ENCODE measurements around the gene DOCK4. TPM values are rescaled to one million over a fixed set of nuclear protein-coding genes. Genes with fewer than 3 reads are reported as not detected.

Gene DOCK4
- polyA plus RNA-seq, 1 donor (not counting 4 experiments of a cell fraction or from before 2014, with no cell fraction given): 13.9 TPM

DNA sequence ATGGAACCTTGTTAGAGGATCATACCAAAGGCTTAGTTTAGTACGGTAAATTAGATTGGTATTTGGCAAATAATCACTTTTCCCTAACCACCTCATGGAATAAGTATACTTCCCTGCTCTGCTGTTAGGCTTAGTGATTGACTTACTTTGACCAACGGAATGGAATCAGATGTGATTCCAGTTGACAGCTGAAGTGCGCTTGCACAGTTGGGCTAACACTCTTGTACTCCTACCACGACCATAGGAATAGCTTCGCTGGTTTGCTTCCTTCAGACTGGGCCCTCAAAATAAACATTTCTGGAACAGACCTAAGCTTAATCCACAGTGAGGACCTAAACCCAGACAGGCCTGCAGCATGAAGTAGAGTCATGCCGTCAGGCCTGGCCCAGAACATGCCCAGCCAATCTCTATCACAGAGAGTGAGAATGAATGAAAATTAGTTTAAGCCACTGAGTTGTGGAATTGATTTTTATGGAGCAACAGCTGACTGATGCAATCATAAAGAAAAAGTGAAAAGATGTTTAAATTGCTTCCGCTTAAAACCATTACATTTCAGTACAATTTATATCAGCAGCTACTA is 122.3 kb downstream of the DOCK4 start:
- no peak for DNase-seq (ENCODE audit: low read depth, low spot score)
- TF ChIP-seq, protein P1, sequence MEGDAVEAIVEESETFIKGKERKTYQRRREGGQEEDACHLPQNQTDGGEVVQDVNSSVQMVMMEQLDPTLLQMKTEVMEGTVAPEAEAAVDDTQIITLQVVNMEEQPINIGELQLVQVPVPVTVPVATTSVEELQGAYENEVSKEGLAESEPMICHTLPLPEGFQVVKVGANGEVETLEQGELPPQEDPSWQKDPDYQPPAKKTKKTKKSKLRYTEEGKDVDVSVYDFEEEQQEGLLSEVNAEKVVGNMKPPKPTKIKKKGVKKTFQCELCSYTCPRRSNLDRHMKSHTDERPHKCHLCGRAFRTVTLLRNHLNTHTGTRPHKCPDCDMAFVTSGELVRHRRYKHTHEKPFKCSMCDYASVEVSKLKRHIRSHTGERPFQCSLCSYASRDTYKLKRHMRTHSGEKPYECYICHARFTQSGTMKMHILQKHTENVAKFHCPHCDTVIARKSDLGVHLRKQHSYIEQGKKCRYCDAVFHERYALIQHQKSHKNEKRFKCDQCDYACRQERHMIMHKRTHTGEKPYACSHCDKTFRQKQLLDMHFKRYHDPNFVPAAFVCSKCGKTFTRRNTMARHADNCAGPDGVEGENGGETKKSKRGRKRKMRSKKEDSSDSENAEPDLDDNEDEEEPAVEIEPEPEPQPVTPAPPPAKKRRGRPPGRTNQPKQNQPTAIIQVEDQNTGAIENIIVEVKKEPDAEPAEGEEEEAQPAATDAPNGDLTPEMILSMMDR (optimal IDR thresholded peaks at IDR 0.05 in 1 of 3, IDR thresholded peaks at IDR 0.05 in 1 of 3, conservative IDR thresholded peaks at IDR 0.05 in 1 of 3; ENCODE audit: extremely low read depth in 1 of 3, insufficient read depth in 2 of 3, low read length in 3 of 3): no peak
- no peak for TF ChIP-seq EZH2 (IDR thresholded peaks at IDR 0.05; ENCODE audit: low read length)
- Histone ChIP-seq H3K27me3 (ENCODE audit: control insufficient read depth, extremely low read depth, insufficient read depth, low read length) (no peaks in the 10 kb centered on the region), H3K36me3 (ENCODE audit: control insufficient read depth in 2 of 2, extremely low read depth in 1 of 2, insufficient read depth in 2 of 2, low read length in 2 of 2) (no peaks in the 10 kb centered on the region), H3K4me3 (ENCODE audit: control insufficient read depth in 2 of 3, extremely low read depth in 1 of 3, insufficient read depth in 2 of 3, low read depth in 1 of 3, low read length in 3 of 3) (no peak overlapping the region), H2AFZ (ENCODE audit: control insufficient read depth, low read length) (no peak overlapping the region), H3K9me3 (ENCODE audit: control insufficient read depth, low read depth, low read length) (no peaks in the 10 kb centered on the region), H3K27ac (ENCODE audit: control insufficient read depth, insufficient read depth, low read length) (no peak overlapping the region), H3K4me2 (ENCODE audit: control insufficient read depth, extremely low read depth, insufficient read depth, low read depth, low read length) (no peak overlapping the region), H3K9ac (ENCODE audit: control insufficient read depth, extremely low read depth, insufficient read depth, low read length) (no peak overlapping the region), H4K20me1 (ENCODE audit: control insufficient read depth, extremely low read depth, insufficient read depth, low read length) (no peaks in the 10 kb centered on the region), H3K79me2 (ENCODE audit: control insufficient read depth, insufficient read depth, low read length) (peaks cover 9% of the 10 kb centered on the region), H3K9me1 (ENCODE audit: control insufficient read depth, extremely low read depth, insufficient read depth, low read length) (no peaks in the 10 kb centered on the region), H3K4me1 (ENCODE audit: control insufficient read depth, extremely low read depth, insufficient read depth, low read length) (peaks cover 24% of the 10 kb centered on the region)
- dilution Hi-C loops (cut with MboI; ENCODE audit: extremely low pct_ligation_motif_present, low sequenced_read_pairs): no loop called here
- no peak for FAIRE-seq

DNA sequence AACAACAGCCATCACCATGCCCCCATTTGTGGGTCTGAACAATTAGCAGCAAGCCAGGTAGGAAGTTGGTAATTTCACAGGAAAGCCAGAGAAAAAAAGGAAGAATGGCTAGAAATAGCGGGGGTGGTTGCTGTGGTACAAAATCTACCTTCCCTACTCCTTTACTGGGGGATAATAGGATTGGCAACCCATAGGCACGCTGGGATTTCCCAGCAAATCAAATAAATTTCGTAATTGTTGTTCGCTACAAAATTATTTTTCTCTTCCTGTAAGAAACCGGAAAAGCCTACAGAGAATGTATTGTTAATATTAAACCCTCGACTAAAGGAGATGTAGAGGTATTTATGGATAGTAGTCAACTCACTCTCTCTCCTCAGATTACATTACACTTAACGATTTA is 123.9 kb downstream of the DOCK4 start:
- H3K9me1 ChIP-seq (ENCODE audit: control insufficient read depth, extremely low read depth, insufficient read depth, low read length): no peaks in the 10 kb centered on the region
- dilution Hi-C loops (cut with MboI; ENCODE audit: extremely low pct_ligation_motif_present, low sequenced_read_pairs): no loop called here
- H3K4me2 ChIP-seq (ENCODE audit: control insufficient read depth, extremely low read depth, insufficient read depth, low read depth, low read length): no peak overlapping the region
- no peak overlapping the region for H2AFZ ChIP-seq (ENCODE audit: control insufficient read depth, low read length)
- no peak for TF ChIP-seq EZH2 (IDR thresholded peaks at IDR 0.05; ENCODE audit: low read length)
- TF ChIP-seq, protein P1 (optimal IDR thresholded peaks at IDR 0.05 in 1 of 3, IDR thresholded peaks at IDR 0.05 in 1 of 3, conservative IDR thresholded peaks at IDR 0.05 in 1 of 3; ENCODE audit: extremely low read depth in 1 of 3, insufficient read depth in 2 of 3, low read length in 3 of 3): no peak
- no peaks in the 10 kb centered on the region for H4K20me1 ChIP-seq (ENCODE audit: control insufficient read depth, extremely low read depth, insufficient read depth, low read length)
- peak; percentile 20 for FAIRE-seq
- H3K36me3 ChIP-seq (ENCODE audit: control insufficient read depth in 2 of 2, extremely low read depth in 1 of 2, insufficient read depth in 2 of 2, low read length in 2 of 2): no peaks in the 10 kb centered on the region
- no peaks in the 10 kb centered on the region for H3K27me3 ChIP-seq (ENCODE audit: control insufficient read depth, extremely low read depth, insufficient read depth, low read length)
- H3K27ac ChIP-seq (ENCODE audit: control insufficient read depth, insufficient read depth, low read length): no peak overlapping the region
- no peak overlapping the region for H3K4me3 ChIP-seq (ENCODE audit: control insufficient read depth in 2 of 3, extremely low read depth in 1 of 3, insufficient read depth in 2 of 3, low read depth in 1 of 3, low read length in 3 of 3)
- H3K79me2 ChIP-seq (ENCODE audit: control insufficient read depth, insufficient read depth, low read length): peaks cover 13% of the 10 kb centered on the region
- no peaks in the 10 kb centered on the region for H3K9me3 ChIP-seq (ENCODE audit: control insufficient read depth, low read depth, low read length)
- no peak for DNase-seq (ENCODE audit: low read depth, low spot score)
- H3K4me1 ChIP-seq (ENCODE audit: control insufficient read depth, extremely low read depth, insufficient read depth, low read length): peaks cover 24% of the 10 kb centered on the region
- no peak overlapping the region for H3K9ac ChIP-seq (ENCODE audit: control insufficient read depth, extremely low read depth, insufficient read depth, low read length)
